ENCODE measurements around the gene INF2. TPM values are rescaled to one million over a fixed set of nuclear protein-coding genes. Genes with fewer than 3 reads are reported as not detected.

The INF2 gene
- polyA plus RNA-seq, 1 donor (not counting 4 experiments of a cell fraction or from before 2014, with no cell fraction given): 22.6 TPM

GRCh38 chr14:104678901-104679705 lies 10.3 kb upstream of the INF2 start:
- Histone ChIP-seq H3K4me2 (ENCODE audit: control insufficient read depth, extremely low read depth, insufficient read depth, low read depth, low read length) (no peak overlapping the region), H3K4me1 (ENCODE audit: control insufficient read depth, extremely low read depth, insufficient read depth, low read length) (peaks cover 47% of the 10 kb centered on the region), H4K20me1 (ENCODE audit: control insufficient read depth, extremely low read depth, insufficient read depth, low read length) (no peaks in the 10 kb centered on the region), H3K9ac (ENCODE audit: control insufficient read depth, extremely low read depth, insufficient read depth, low read length) (no peak overlapping the region), H3K27ac (ENCODE audit: control insufficient read depth, insufficient read depth, low read length) (no peak overlapping the region), H2AFZ (ENCODE audit: control insufficient read depth, low read length) (no peak overlapping the region), H3K4me3 (ENCODE audit: control insufficient read depth in 2 of 3, extremely low read depth in 1 of 3, insufficient read depth in 2 of 3, low read depth in 1 of 3, low read length in 3 of 3) (no peak overlapping the region), H3K9me1 (ENCODE audit: control insufficient read depth, extremely low read depth, insufficient read depth, low read length) (no peaks in the 10 kb centered on the region), H3K79me2 (ENCODE audit: control insufficient read depth, insufficient read depth, low read length) (no peaks in the 10 kb centered on the region), H3K27me3 (ENCODE audit: control insufficient read depth, extremely low read depth, insufficient read depth, low read length) (no peaks in the 10 kb centered on the region), H3K36me3 (ENCODE audit: control insufficient read depth in 2 of 2, extremely low read depth in 1 of 2, insufficient read depth in 2 of 2, low read length in 2 of 2) (no peaks in the 10 kb centered on the region), H3K9me3 (ENCODE audit: control insufficient read depth, low read depth, low read length) (no peaks in the 10 kb centered on the region)
- DNase-seq (ENCODE audit: low read depth, low spot score) (no peak), FAIRE-seq (no peak)
- dilution Hi-C loops (cut with MboI; ENCODE audit: extremely low pct_ligation_motif_present, low sequenced_read_pairs): no loop called here
- TF ChIP-seq EZH2 (IDR thresholded peaks at IDR 0.05; ENCODE audit: low read length): no peak

GRCh38 chr14:104680056-104680805 lies 9.2 kb upstream of the INF2 start:
- Histone ChIP-seq H3K27ac (ENCODE audit: control insufficient read depth, insufficient read depth, low read length) (peak overlapping the region; percentile 99), H3K4me1 (ENCODE audit: control insufficient read depth, extremely low read depth, insufficient read depth, low read length) (peaks cover 45% of the 10 kb centered on the region), H3K79me2 (ENCODE audit: control insufficient read depth, insufficient read depth, low read length) (no peaks in the 10 kb centered on the region), H3K36me3 (ENCODE audit: control insufficient read depth in 2 of 2, extremely low read depth in 1 of 2, insufficient read depth in 2 of 2, low read length in 2 of 2) (no peaks in the 10 kb centered on the region), H3K9me1 (ENCODE audit: control insufficient read depth, extremely low read depth, insufficient read depth, low read length) (no peaks in the 10 kb centered on the region), H3K9me3 (ENCODE audit: control insufficient read depth, low read depth, low read length) (no peaks in the 10 kb centered on the region), H3K27me3 (ENCODE audit: control insufficient read depth, extremely low read depth, insufficient read depth, low read length) (no peaks in the 10 kb centered on the region), H3K9ac (ENCODE audit: control insufficient read depth, extremely low read depth, insufficient read depth, low read length) (peak overlapping the region; percentile 91), H3K4me3 (ENCODE audit: control insufficient read depth in 2 of 3, extremely low read depth in 1 of 3, insufficient read depth in 2 of 3, low read depth in 1 of 3, low read length in 3 of 3) (peak overlapping the region in 2 of 3 experiments; percentile 53 to 56), H4K20me1 (ENCODE audit: control insufficient read depth, extremely low read depth, insufficient read depth, low read length) (no peaks in the 10 kb centered on the region), H2AFZ (ENCODE audit: control insufficient read depth, low read length) (peak overlapping the region; percentile 58), H3K4me2 (ENCODE audit: control insufficient read depth, extremely low read depth, insufficient read depth, low read depth, low read length) (peak overlapping the region; percentile 88)
- TF ChIP-seq CTCF (optimal IDR thresholded peaks at IDR 0.05 in 1 of 3, IDR thresholded peaks at IDR 0.05 in 1 of 3, conservative IDR thresholded peaks at IDR 0.05 in 1 of 3; ENCODE audit: extremely low read depth in 1 of 3, insufficient read depth in 2 of 3, low read length in 3 of 3): no peak
- dilution Hi-C loops (cut with MboI; ENCODE audit: extremely low pct_ligation_motif_present, low sequenced_read_pairs): no loop called here
- FAIRE-seq: peak; percentile 88
- DNase-seq (ENCODE audit: low read depth, low spot score): no peak

Data from keratinocyte (primary cell).